A673 (cell line): ENCODE results near the gene TCL1A.

ENCODE experiments used
- CTCF ChIP-seq: fragments of 300-800, 200-600 bp; sonication (generic); conservative IDR thresholded peaks from 2 replicates; pipeline ENCODE4 v1.5.1; 2017; ENCODE audit warnings: low read depth, mild to moderate bottlenecking, antibody characterized with exemption, low read length, moderate library complexity, mixed read lengths
- EZH2 ChIP-seq: fragments of 200-600 bp; sonication (generic); IDR thresholded peaks from 2 replicates; pipeline ENCODE4 v1.6.1; 2017; ENCODE audit warnings: borderline replicate concordance, low read depth, mild to moderate bottlenecking, mixed read lengths, antibody characterized with exemption, low read length; ENCODE audit not compliant: poor library complexity, severe bottlenecking

GRCh38 chr14:95662376-95663186 lies 51.3 kb downstream of the TCL1A start:
- TF ChIP-seq CTCF (no peak), EZH2 (no peak)
